ENCODE measurements around the gene TMEM69. TPM values are rescaled to one million over a fixed set of nuclear protein-coding genes. Genes with fewer than 3 reads are reported as not detected.

TMEM69 gene
- total and polyA plus RNA-seq, 2 donors (not counting 3 experiments of a cell fraction or from before 2014, with no cell fraction given), result 25.6 to 56.2 TPM

GRCh38 chr1:45713711-45714110 is 25.7 kb downstream of the TMEM69 start:
- H3K27me3 ChIP-seq (ENCODE audit: control insufficient read depth in 2 of 2, insufficient read depth in 2 of 2, low read length in 2 of 2), result no peaks in the 10 kb centered on the region
- TF ChIP-seq FOS (IDR thresholded peaks at IDR 0.05; ENCODE audit: borderline replicate concordance, insufficient read depth, low read length), result no peak
- TF ChIP-seq JUN (IDR thresholded peaks at IDR 0.05; ENCODE audit: borderline replicate concordance, insufficient read depth, insufficient read length, low read depth), result no peak
- TF ChIP-seq, protein P1, sequence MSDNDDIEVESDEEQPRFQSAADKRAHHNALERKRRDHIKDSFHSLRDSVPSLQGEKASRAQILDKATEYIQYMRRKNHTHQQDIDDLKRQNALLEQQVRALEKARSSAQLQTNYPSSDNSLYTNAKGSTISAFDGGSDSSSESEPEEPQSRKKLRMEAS (IDR thresholded peaks at IDR 0.05; ENCODE audit: insufficient read depth, insufficient read length), result no peak
- TF ChIP-seq POLR2A (IDR thresholded peaks at IDR 0.05; ENCODE audit: low read depth, low read length), result no peak
- no peak for TF ChIP-seq GATA2 (IDR thresholded peaks at IDR 0.05; ENCODE audit: insufficient read depth, insufficient read length, low read depth, low read length)
- no peak for TF ChIP-seq EZH2 (IDR thresholded peaks at IDR 0.05; ENCODE audit: borderline replicate concordance, low read depth, low read length, severe bottlenecking)
- TF ChIP-seq, protein P2, sequence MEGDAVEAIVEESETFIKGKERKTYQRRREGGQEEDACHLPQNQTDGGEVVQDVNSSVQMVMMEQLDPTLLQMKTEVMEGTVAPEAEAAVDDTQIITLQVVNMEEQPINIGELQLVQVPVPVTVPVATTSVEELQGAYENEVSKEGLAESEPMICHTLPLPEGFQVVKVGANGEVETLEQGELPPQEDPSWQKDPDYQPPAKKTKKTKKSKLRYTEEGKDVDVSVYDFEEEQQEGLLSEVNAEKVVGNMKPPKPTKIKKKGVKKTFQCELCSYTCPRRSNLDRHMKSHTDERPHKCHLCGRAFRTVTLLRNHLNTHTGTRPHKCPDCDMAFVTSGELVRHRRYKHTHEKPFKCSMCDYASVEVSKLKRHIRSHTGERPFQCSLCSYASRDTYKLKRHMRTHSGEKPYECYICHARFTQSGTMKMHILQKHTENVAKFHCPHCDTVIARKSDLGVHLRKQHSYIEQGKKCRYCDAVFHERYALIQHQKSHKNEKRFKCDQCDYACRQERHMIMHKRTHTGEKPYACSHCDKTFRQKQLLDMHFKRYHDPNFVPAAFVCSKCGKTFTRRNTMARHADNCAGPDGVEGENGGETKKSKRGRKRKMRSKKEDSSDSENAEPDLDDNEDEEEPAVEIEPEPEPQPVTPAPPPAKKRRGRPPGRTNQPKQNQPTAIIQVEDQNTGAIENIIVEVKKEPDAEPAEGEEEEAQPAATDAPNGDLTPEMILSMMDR (IDR thresholded peaks at IDR 0.05; ENCODE audit: extremely low read depth in 1 of 2, insufficient read depth in 1 of 2, low read depth in 1 of 2, low read length in 2 of 2), result no peak
- no peak for TF ChIP-seq POLR2AphosphoS5 (IDR thresholded peaks at IDR 0.05; ENCODE audit: insufficient read depth, low read depth, low read length)
- TF ChIP-seq MYC (IDR thresholded peaks at IDR 0.05; ENCODE audit: low read depth, low read length), result no peak
- H3K4me2 ChIP-seq (ENCODE audit: insufficient read depth, low read length), result no peak overlapping the region
- dilution Hi-C loops (cut with MboI; ENCODE audit: extremely low pct_ligation_motif_present, low sequenced_read_pairs) (no loop called here), intact Hi-C loops (cut with micrococcal nuclease) (no loop called here)
- H3K9me1 ChIP-seq (replicated peaks; ENCODE audit: control insufficient read depth, extremely low read depth, insufficient read depth, low read length), result no peaks in the 10 kb centered on the region
- no peak overlapping the region for H3K9ac ChIP-seq (replicated peaks; ENCODE audit: extremely low read depth, insufficient read depth, low read length)
- H3K36me3 ChIP-seq (ENCODE audit: control insufficient read depth in 2 of 2, extremely low read depth in 1 of 2, insufficient read depth in 2 of 2, low read length in 2 of 2), result peaks cover 0 to 2% of the 10 kb centered on the region in 2 experiments
- no peaks in the 10 kb centered on the region for H3K9me3 ChIP-seq (replicated peaks; ENCODE audit: control insufficient read depth, insufficient read depth, low read length)
- POLR2A ChIA-PET, result no interaction called here
- no peaks in the 10 kb centered on the region for H4K20me1 ChIP-seq (replicated peaks; ENCODE audit: control insufficient read depth, extremely low read depth, insufficient read depth, low read length)
- H3K79me2 ChIP-seq (ENCODE audit: control insufficient read depth, insufficient read depth, low read length), result no peaks in the 10 kb centered on the region
- no peak overlapping the region for H3K27ac ChIP-seq (ENCODE audit: insufficient read depth, low read depth, low read length)
- DNase-seq (ENCODE audit: low read depth, low spot score) (no peak), FAIRE-seq (no peak)
- no TSS peak for BruUV-seq (replicated peaks)
- no peak overlapping the region for H3K4me3 ChIP-seq (replicated peaks in 1 of 3; ENCODE audit: insufficient read depth in 1 of 3, low read depth in 1 of 3, low read length in 3 of 3)
- H3K4me1 ChIP-seq (ENCODE audit: control insufficient read depth, extremely low read depth, insufficient read depth, low read length), result no peaks in the 10 kb centered on the region
- H2AFZ ChIP-seq (ENCODE audit: low read depth, low read length), result no peak overlapping the region
- CTCF ChIA-PET, result interaction anchor here (0.5 to 1.1 kb wide), 2 partner anchors 33 to 166 kb away, joined by 3 read pairs; no protein-coding TSS in a partner anchor

Data from endothelial cell of umbilical vein (primary cell).